ENCODE measurements around the gene PRPF6. TPM values are rescaled to one million over a fixed set of nuclear protein-coding genes. Genes with fewer than 3 reads are reported as not detected.

PRPF6 gene
- total and polyA plus RNA-seq, 2 of the 13 experiments (the other 11 are each of a cell fraction or from before 2014, with no cell fraction given), result 63.7 to 101 TPM

DNA sequence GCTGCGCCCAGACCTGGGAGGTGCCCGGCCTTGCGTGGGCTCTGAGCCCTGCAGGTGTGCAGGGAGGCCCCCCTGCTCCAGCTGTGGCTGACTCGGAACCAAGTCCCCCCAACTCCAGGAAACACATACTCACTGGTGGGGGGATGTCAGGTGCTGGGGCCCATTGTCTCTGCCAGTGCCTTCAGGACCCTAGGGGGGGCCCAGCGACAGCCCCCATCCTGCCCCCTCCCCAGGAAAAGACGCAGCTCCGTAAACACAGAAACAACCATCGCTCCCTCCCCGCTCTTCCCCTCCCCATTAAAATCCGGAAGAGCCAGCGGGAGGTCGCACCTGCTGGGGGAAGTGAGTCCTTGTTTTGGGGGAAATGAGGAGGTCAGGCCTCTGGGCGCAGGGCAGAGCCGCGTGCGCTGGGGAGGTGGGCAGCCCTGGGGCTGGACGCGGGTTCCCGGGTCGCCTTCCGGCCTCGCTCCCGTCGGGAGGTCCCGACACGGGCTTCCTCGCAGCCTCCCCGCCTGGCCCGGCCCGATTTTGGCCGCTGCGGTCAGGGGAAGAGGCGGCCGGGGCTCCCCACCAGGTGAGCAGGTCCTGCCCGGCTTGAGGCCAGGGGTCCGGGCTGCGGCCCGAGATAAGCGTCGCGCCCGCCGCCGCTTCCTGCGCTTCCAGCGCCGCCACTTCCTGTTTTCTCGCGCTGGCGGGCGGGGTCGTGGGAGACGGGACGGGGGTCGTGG lies 61.3 kb downstream of the PRPF6 start (continued):
- TF ChIP-seq, protein P1, sequence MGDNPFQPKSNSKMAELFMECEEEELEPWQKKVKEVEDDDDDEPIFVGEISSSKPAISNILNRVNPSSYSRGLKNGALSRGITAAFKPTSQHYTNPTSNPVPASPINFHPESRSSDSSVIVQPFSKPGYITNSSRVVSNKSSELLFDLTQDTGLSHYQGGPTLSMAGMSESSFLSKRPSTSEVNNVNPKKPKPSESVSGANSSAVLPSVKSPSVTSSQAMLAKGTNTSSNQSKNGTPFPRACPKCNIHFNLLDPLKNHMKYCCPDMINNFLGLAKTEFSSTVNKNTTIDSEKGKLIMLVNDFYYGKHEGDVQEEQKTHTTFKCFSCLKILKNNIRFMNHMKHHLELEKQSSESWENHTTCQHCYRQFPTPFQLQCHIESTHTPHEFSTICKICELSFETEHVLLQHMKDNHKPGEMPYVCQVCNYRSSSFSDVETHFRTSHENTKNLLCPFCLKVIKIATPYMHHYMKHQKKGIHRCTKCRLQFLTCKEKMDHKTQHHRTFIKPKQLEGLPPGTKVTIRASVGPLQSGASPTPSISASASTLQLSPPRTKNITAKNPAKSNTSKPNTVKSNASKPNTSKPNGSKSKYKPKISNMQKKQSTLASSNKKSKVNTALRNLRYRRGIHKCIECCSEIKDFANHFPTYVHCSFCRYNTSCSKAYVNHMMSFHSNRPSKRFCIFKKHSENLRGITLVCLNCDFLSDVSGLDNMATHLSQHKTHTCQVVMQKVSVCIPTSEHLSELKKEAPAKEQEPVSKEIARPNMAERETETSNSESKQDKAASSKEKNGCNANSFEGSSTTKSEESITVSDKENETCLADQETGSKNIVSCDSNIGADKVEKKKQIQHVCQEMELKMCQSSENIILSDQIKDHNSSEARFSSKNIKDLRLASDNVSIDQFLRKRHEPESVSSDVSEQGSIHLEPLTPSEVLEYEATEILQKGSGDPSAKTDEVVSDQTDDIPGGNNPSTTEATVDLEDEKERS (CRISPR knock-in tag; IDR thresholded peaks at IDR 0.05), result peak; percentile 66
- TF ChIP-seq PITX1 (CRISPR knock-in tag; IDR thresholded peaks at IDR 0.05) (peak; percentile 34), ARID5B (CRISPR knock-in tag; IDR thresholded peaks at IDR 0.05) (peak; percentile 17; the same call in 1 of the 2 replicates), YEATS2 (CRISPR knock-in tag; IDR thresholded peaks at IDR 0.05; ENCODE audit: borderline replicate concordance) (no peak; the same call in 1 of the 2 replicates), KAT7 (CRISPR knock-in tag; IDR thresholded peaks at IDR 0.05; ENCODE audit: borderline replicate concordance) (0 out of 2 replicates have a peak, but pooled peaks have one; percentile 1), ZSCAN30 (CRISPR knock-in tag; IDR thresholded peaks at IDR 0.05) (no peak), TOE1 (CRISPR knock-in tag; IDR thresholded peaks at IDR 0.05) (no peak), ZSCAN12 (CRISPR knock-in tag; IDR thresholded peaks at IDR 0.05) (no peak; the same call in 1 of the 2 replicates), ZNF619 (CRISPR knock-in tag; IDR thresholded peaks at IDR 0.05) (no peak), EED (CRISPR knock-in tag; IDR thresholded peaks at IDR 0.05) (peak; percentile 66; the same call in 1 of the 2 replicates), SMARCC2 (IDR thresholded peaks at IDR 0.05) (no peak), MTF1 (CRISPR knock-in tag; IDR thresholded peaks at IDR 0.05) (0 out of 2 replicates have a peak, but pooled peaks have one; percentile 27), NFE2L1 (CRISPR knock-in tag; IDR thresholded peaks at IDR 0.05; ENCODE audit: borderline replicate concordance) (no peak), ATF7 (IDR thresholded peaks at IDR 0.05) (no peak), ATF7 (CRISPR knock-in tag; IDR thresholded peaks at IDR 0.05) (0 out of 2 replicates have a peak, but pooled peaks have one; percentile 49)
- TF ChIP-seq, protein P2, sequence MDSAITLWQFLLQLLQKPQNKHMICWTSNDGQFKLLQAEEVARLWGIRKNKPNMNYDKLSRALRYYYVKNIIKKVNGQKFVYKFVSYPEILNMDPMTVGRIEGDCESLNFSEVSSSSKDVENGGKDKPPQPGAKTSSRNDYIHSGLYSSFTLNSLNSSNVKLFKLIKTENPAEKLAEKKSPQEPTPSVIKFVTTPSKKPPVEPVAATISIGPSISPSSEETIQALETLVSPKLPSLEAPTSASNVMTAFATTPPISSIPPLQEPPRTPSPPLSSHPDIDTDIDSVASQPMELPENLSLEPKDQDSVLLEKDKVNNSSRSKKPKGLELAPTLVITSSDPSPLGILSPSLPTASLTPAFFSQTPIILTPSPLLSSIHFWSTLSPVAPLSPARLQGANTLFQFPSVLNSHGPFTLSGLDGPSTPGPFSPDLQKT (CRISPR knock-in tag; IDR thresholded peaks at IDR 0.05; ENCODE audit: borderline replicate concordance), result no peak
- TF ChIP-seq, protein P3, sequence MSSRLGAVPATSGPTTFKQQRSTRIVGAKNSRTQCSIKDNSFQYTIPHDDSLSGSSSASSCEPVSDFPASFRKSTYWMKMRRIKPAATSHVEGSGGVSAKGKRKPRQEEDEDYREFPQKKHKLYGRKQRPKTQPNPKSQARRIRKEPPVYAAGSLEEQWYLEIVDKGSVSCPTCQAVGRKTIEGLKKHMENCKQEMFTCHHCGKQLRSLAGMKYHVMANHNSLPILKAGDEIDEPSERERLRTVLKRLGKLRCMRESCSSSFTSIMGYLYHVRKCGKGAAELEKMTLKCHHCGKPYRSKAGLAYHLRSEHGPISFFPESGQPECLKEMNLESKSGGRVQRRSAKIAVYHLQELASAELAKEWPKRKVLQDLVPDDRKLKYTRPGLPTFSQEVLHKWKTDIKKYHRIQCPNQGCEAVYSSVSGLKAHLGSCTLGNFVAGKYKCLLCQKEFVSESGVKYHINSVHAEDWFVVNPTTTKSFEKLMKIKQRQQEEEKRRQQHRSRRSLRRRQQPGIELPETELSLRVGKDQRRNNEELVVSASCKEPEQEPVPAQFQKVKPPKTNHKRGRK (CRISPR knock-in tag; IDR thresholded peaks at IDR 0.05), result no peak
- TF ChIP-seq, protein P4, sequence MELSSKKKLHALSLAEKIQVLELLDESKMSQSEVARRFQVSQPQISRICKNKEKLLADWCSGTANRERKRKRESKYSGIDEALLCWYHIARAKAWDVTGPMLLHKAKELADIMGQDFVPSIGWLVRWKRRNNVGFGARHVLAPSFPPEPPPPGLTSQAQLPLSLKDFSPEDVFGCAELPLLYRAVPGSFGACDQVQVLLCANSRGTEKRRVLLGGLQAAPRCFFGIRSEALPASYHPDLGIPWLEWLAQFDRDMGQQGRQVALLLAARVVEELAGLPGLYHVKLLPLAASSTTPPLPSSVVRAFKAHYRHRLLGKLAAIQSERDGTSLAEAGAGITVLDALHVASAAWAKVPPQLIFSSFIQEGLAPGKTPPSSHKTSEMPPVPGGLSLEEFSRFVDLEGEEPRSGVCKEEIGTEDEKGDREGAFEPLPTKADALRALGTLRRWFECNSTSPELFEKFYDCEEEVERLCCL (CRISPR knock-in tag; IDR thresholded peaks at IDR 0.05; ENCODE audit: borderline replicate concordance), result no peak; the same call in 1 of the 2 replicates

Measured in HepG2 (cell line).